ENCODE results near the gene GPRIN2.
"Not testable (repeated sequence)": the region's sequence is repeated elsewhere in the genome, so short reads cannot be mapped to it uniquely, and the experiment has no call there.

GPRIN2 gene

GRCh38 chr10:46520381-46520780 is 36.1 kb downstream of the GPRIN2 start:
- DNase-seq (ENCODE audit: low spot score): no peak

- DNase-seq (ENCODE audit: low spot score): no peak
Measured at GRCh38 chr10:46518028-46518725, 38.3 kb downstream of the GPRIN2 start.

GRCh38 chr10:46517541-46517940 is 38.9 kb downstream of the GPRIN2 start:
- DNase-seq (ENCODE audit: low spot score): no peak

GRCh38 chr10:46516660-46517416 is 39.6 kb downstream of the GPRIN2 start:
- DNase-seq (ENCODE audit: low spot score): no peak

- DNase-seq (ENCODE audit: low spot score): no peak
Measured at GRCh38 chr10:46515793-46516192, 40.7 kb downstream of the GPRIN2 start.

- DNase-seq (ENCODE audit: low spot score): no peak
Measured at GRCh38 chr10:46515366-46515765, 41.1 kb downstream of the GPRIN2 start.

GRCh38 chr10:46514899-46515298 is 41.6 kb downstream of the GPRIN2 start:
- no peak for DNase-seq (ENCODE audit: low spot score)

GRCh38 chr10:46514431-46514861 is 42.0 kb downstream of the GPRIN2 start:
- DNase-seq (ENCODE audit: low spot score): no peak

GRCh38 chr10:46513333-46513732 is 43.1 kb downstream of the GPRIN2 start:
- not testable (repeated sequence) for DNase-seq (ENCODE audit: low spot score)

- not testable (repeated sequence) for DNase-seq (ENCODE audit: low spot score)
Measured at GRCh38 chr10:46512725-46513124, 43.7 kb downstream of the GPRIN2 start.

- DNase-seq (ENCODE audit: low spot score): not testable (repeated sequence)
Measured at GRCh38 chr10:46512002-46512401, 44.5 kb downstream of the GPRIN2 start.
